Measurements from ENCODE around the gene STXBP2.

The STXBP2 gene

GRCh38 chr19:7625763-7626372 is 11.0 kb upstream of the STXBP2 start:
- Histone ChIP-seq H3K9ac (no peak overlapping the region), H3K79me2 (ENCODE audit: insufficient read depth, low read depth) (peaks cover 42% of the 10 kb centered on the region), H3K27me3 (ENCODE audit: insufficient read depth, low read depth) (no peaks in the 10 kb centered on the region), H3K27ac (no peak overlapping the region), H3K4me3 (IDR thresholded peaks at IDR 0.05; ENCODE audit: insufficient read depth, low read depth, low read length) (no peak overlapping the region), H3K4me1 (ENCODE audit: low read depth, poor library complexity, severe bottlenecking) (peaks cover 11% of the 10 kb centered on the region), H4K20me1 (ENCODE audit: insufficient read depth) (no peaks in the 10 kb centered on the region), H3K36me3 (ENCODE audit: insufficient read depth) (no peaks in the 10 kb centered on the region), H2AFZ (ENCODE audit: low read depth) (no peak overlapping the region), H3K4me2 (no peak overlapping the region)
- no peak for TF ChIP-seq CTCF (conservative IDR thresholded peaks at IDR 0.05; ENCODE audit: low read depth, low read length)

GRCh38 chr19:7627166-7627565 is 9.7 kb upstream of the STXBP2 start:
- H3K4me3 ChIP-seq (IDR thresholded peaks at IDR 0.05; ENCODE audit: insufficient read depth, low read depth, low read length): no peak overlapping the region
- H3K27ac ChIP-seq: no peak overlapping the region
- no peak overlapping the region for H3K4me2 ChIP-seq
- H2AFZ ChIP-seq (ENCODE audit: low read depth): no peak overlapping the region
- no peaks in the 10 kb centered on the region for H3K27me3 ChIP-seq (ENCODE audit: insufficient read depth, low read depth)
- H3K4me1 ChIP-seq (ENCODE audit: low read depth, poor library complexity, severe bottlenecking): peaks cover 12% of the 10 kb centered on the region
- no peak overlapping the region for H3K9ac ChIP-seq
- TF ChIP-seq CTCF (conservative IDR thresholded peaks at IDR 0.05; ENCODE audit: low read depth, low read length): no peak
- H4K20me1 ChIP-seq (ENCODE audit: insufficient read depth): no peaks in the 10 kb centered on the region
- H3K79me2 ChIP-seq (ENCODE audit: insufficient read depth, low read depth): peaks cover 45% of the 10 kb centered on the region
- no peaks in the 10 kb centered on the region for H3K36me3 ChIP-seq (ENCODE audit: insufficient read depth)

- Histone ChIP-seq H3K27me3 (ENCODE audit: insufficient read depth, low read depth) (no peaks in the 10 kb centered on the region), H3K4me2 (peak overlapping the region; percentile 90), H3K9ac (peak overlapping the region; percentile 61), H4K20me1 (ENCODE audit: insufficient read depth) (no peaks in the 10 kb centered on the region), H3K36me3 (ENCODE audit: insufficient read depth) (no peaks in the 10 kb centered on the region), H3K4me1 (ENCODE audit: low read depth, poor library complexity, severe bottlenecking) (peaks cover 12% of the 10 kb centered on the region), H2AFZ (ENCODE audit: low read depth) (peak overlapping the region; percentile 28; the same call in 1 of the 2 replicates), H3K4me3 (IDR thresholded peaks at IDR 0.05; ENCODE audit: insufficient read depth, low read depth, low read length) (no peak overlapping the region), H3K27ac (peak overlapping the region; percentile 16; the same call in 1 of the 2 replicates), H3K79me2 (ENCODE audit: insufficient read depth, low read depth) (peaks cover 45% of the 10 kb centered on the region)
- TF ChIP-seq CTCF (conservative IDR thresholded peaks at IDR 0.05; ENCODE audit: low read depth, low read length): no peak
Observed at GRCh38 chr19:7628589-7629311, 8.2 kb upstream of the STXBP2 start.

GRCh38 chr19:7629347-7630054 is 7.4 kb upstream of the STXBP2 start, which contains the start of the genes PET100 and XAB2:
Gene PET100, plus strand, starts transcription at chr19:7629793. Its CDS starts 41 bp downstream, at chr19:7629834.
Gene XAB2, minus strand, starts transcription at chr19:7629545. Its CDS starts 18 bp downstream, at chr19:7629527.
- Histone ChIP-seq H2AFZ (ENCODE audit: low read depth) (peak within 1 kb of the TSS; percentile 50), H3K4me1 (ENCODE audit: low read depth, poor library complexity, severe bottlenecking) (peaks cover 12% of the 10 kb centered on the region), H3K79me2 (ENCODE audit: insufficient read depth, low read depth) (peaks cover 45% of the 10 kb centered on the region), H3K27ac (peak within 1 kb of the TSS; percentile 58), H3K4me2 (peak within 1 kb of the TSS; percentile 90), H3K36me3 (ENCODE audit: insufficient read depth) (no peaks in the 10 kb centered on the region), H4K20me1 (ENCODE audit: insufficient read depth) (no peaks in the 10 kb centered on the region), H3K9ac (peak within 1 kb of the TSS; percentile 78), H3K4me3 (IDR thresholded peaks at IDR 0.05; ENCODE audit: insufficient read depth, low read depth, low read length) (no peak within 1 kb of the TSS), H3K27me3 (ENCODE audit: insufficient read depth, low read depth) (no peaks in the 10 kb centered on the region)
- TF ChIP-seq CTCF (conservative IDR thresholded peaks at IDR 0.05; ENCODE audit: low read depth, low read length): no peak

Data from KMS-11 (cell line).